ENCODE measurements around the gene ADAMTSL2.

Gene ADAMTSL2

GRCh38 chr9:133495327-133496293 lies 38.9 kb upstream of the ADAMTSL2 start:
- Mint-ChIP-seq H3K4me1 (ENCODE audit: low read depth) (no peaks in the 10 kb centered on the region), H3K27me3 (peaks cover 8% of the 10 kb centered on the region), H3K4me3 (no peak overlapping the region), H3K36me3 (ENCODE audit: low read depth) (no peaks in the 10 kb centered on the region), H3K27ac (no peak overlapping the region), H3K9me3 (no peaks in the 10 kb centered on the region)
- no peak for DNase-seq

GRCh38 chr9:133496861-133497842 lies 37.4 kb upstream of the ADAMTSL2 start:
- H3K36me3 Mint-ChIP-seq (ENCODE audit: low read depth) = no peaks in the 10 kb centered on the region
- H3K4me1 Mint-ChIP-seq (ENCODE audit: low read depth) = no peaks in the 10 kb centered on the region
- no peak overlapping the region for H3K4me3 Mint-ChIP-seq
- peaks cover 10% of the 10 kb centered on the region for H3K9me3 Mint-ChIP-seq
- no peak overlapping the region for H3K27ac Mint-ChIP-seq
- H3K27me3 Mint-ChIP-seq = peaks cover 12% of the 10 kb centered on the region
- no peak for DNase-seq

- DNase-seq = no peak
- H3K4me1 Mint-ChIP-seq (ENCODE audit: low read depth) = no peaks in the 10 kb centered on the region
- no peaks in the 10 kb centered on the region for H3K36me3 Mint-ChIP-seq (ENCODE audit: low read depth)
- no peak overlapping the region for H3K4me3 Mint-ChIP-seq
- peaks cover 12% of the 10 kb centered on the region for H3K27me3 Mint-ChIP-seq
- H3K9me3 Mint-ChIP-seq = peaks cover 16% of the 10 kb centered on the region
- H3K27ac Mint-ChIP-seq = no peak overlapping the region
Observed at GRCh38 chr9:133499132-133499891, 35.2 kb upstream of the ADAMTSL2 start.

- H3K9me3 Mint-ChIP-seq = peaks cover 16% of the 10 kb centered on the region
- no peak overlapping the region for H3K27ac Mint-ChIP-seq
- no peak for DNase-seq
- no peak overlapping the region for H3K4me3 Mint-ChIP-seq
- H3K4me1 Mint-ChIP-seq (ENCODE audit: low read depth) = no peaks in the 10 kb centered on the region
- peaks cover 12% of the 10 kb centered on the region for H3K27me3 Mint-ChIP-seq
- H3K36me3 Mint-ChIP-seq (ENCODE audit: low read depth) = no peaks in the 10 kb centered on the region
Observed at GRCh38 chr9:133499892-133500270, 34.6 kb upstream of the ADAMTSL2 start.

GRCh38 chr9:133502112-133502511 lies 32.4 kb upstream of the ADAMTSL2 start:
- Mint-ChIP-seq H3K4me3 (no peak overlapping the region), H3K36me3 (ENCODE audit: low read depth) (no peaks in the 10 kb centered on the region), H3K27me3 (peaks cover 12% of the 10 kb centered on the region), H3K9me3 (peaks cover 16% of the 10 kb centered on the region), H3K27ac (no peak overlapping the region), H3K4me1 (ENCODE audit: low read depth) (no peaks in the 10 kb centered on the region)
- no peak for DNase-seq

GRCh38 chr9:133505186-133505830 lies 29.2 kb upstream of the ADAMTSL2 start:
- peaks cover 4% of the 10 kb centered on the region for H3K27me3 Mint-ChIP-seq
- H3K4me1 Mint-ChIP-seq (ENCODE audit: low read depth) = peaks cover 18% of the 10 kb centered on the region
- no peak for DNase-seq
- peaks cover 16% of the 10 kb centered on the region for H3K9me3 Mint-ChIP-seq
- no peak overlapping the region for H3K27ac Mint-ChIP-seq
- H3K36me3 Mint-ChIP-seq (ENCODE audit: low read depth) = no peaks in the 10 kb centered on the region
- no peak overlapping the region for H3K4me3 Mint-ChIP-seq

- Mint-ChIP-seq H3K4me3 (no peak overlapping the region), H3K4me1 (ENCODE audit: low read depth) (peaks cover 18% of the 10 kb centered on the region), H3K9me3 (peaks cover 14% of the 10 kb centered on the region), H3K27me3 (peaks cover 2% of the 10 kb centered on the region), H3K27ac (no peak overlapping the region), H3K36me3 (ENCODE audit: low read depth) (no peaks in the 10 kb centered on the region)
- no peak for DNase-seq
Observed at GRCh38 chr9:133505901-133506652, 28.4 kb upstream of the ADAMTSL2 start.

- Mint-ChIP-seq H3K27ac (no peak overlapping the region), H3K9me3 (peaks cover 9% of the 10 kb centered on the region), H3K36me3 (ENCODE audit: low read depth) (no peaks in the 10 kb centered on the region), H3K4me3 (no peak overlapping the region), H3K4me1 (ENCODE audit: low read depth) (peaks cover 18% of the 10 kb centered on the region), H3K27me3 (no peaks in the 10 kb centered on the region)
- no peak for DNase-seq
Observed at GRCh38 chr9:133506653-133507038, 27.9 kb upstream of the ADAMTSL2 start.

- no peak overlapping the region for H3K4me3 Mint-ChIP-seq
- H3K4me1 Mint-ChIP-seq (ENCODE audit: low read depth) = peaks cover 18% of the 10 kb centered on the region
- H3K27me3 Mint-ChIP-seq = no peaks in the 10 kb centered on the region
- H3K9me3 Mint-ChIP-seq = peaks cover 3% of the 10 kb centered on the region
- no peaks in the 10 kb centered on the region for H3K36me3 Mint-ChIP-seq (ENCODE audit: low read depth)
- H3K27ac Mint-ChIP-seq = no peak overlapping the region
- DNase-seq = no peak
Observed at GRCh38 chr9:133507246-133507965, 27.1 kb upstream of the ADAMTSL2 start.

- Mint-ChIP-seq H3K4me1 (ENCODE audit: low read depth) (peaks cover 18% of the 10 kb centered on the region), H3K9me3 (no peaks in the 10 kb centered on the region), H3K4me3 (no peak overlapping the region), H3K27ac (no peak overlapping the region), H3K36me3 (ENCODE audit: low read depth) (no peaks in the 10 kb centered on the region), H3K27me3 (no peaks in the 10 kb centered on the region)
- no peak for DNase-seq
Observed at GRCh38 chr9:133508046-133508445, 26.5 kb upstream of the ADAMTSL2 start.

- Mint-ChIP-seq H3K9me3 (no peaks in the 10 kb centered on the region), H3K27ac (peak overlapping the region; percentile 63), H3K27me3 (no peaks in the 10 kb centered on the region), H3K4me1 (ENCODE audit: low read depth) (peaks cover 18% of the 10 kb centered on the region), H3K4me3 (peak overlapping the region; percentile 54), H3K36me3 (ENCODE audit: low read depth) (no peaks in the 10 kb centered on the region)
- peak; percentile 45 for DNase-seq
Observed at GRCh38 chr9:133509179-133510083, 25.1 kb upstream of the ADAMTSL2 start.

GRCh38 chr9:133510926-133511505 lies 23.5 kb upstream of the ADAMTSL2 start:
- peaks cover 18% of the 10 kb centered on the region for H3K4me1 Mint-ChIP-seq (ENCODE audit: low read depth)
- H3K27me3 Mint-ChIP-seq = no peaks in the 10 kb centered on the region
- no peaks in the 10 kb centered on the region for H3K36me3 Mint-ChIP-seq (ENCODE audit: low read depth)
- H3K4me3 Mint-ChIP-seq = no peak overlapping the region
- H3K9me3 Mint-ChIP-seq = no peaks in the 10 kb centered on the region
- DNase-seq = no peak
- H3K27ac Mint-ChIP-seq = no peak overlapping the region

Measured in activated T-cell treated with anti-CD3 and anti-CD28 coated beads, Interleukin-2, amount 50 U/mL, for 24 hours (primary cell).